RWPE2 (cell line): ENCODE results near the gene LRRC7.
A peak's percentile ranks its signal among the peaks of the same experiment; 100 is the strongest.

Source experiments
- ATAC-seq: fragments of 200-7000 bp; cut with Tn5 transposase; 3 replicates; pipeline ENCODE4 v1.9.1; 2021; ENCODE audit warnings: low read depth
- DNase-seq: peaks from one replicate; pipeline ENCODE4 v3.0.0-alpha.2; 2020; ENCODE audit warnings: low spot score
- H3K27ac ChIP-seq: fragments of 450-650 bp; 2 replicates; pipeline ENCODE4 v1.5.1; 2017; ENCODE audit warnings: mild to moderate bottlenecking; ENCODE audit not compliant: poor library complexity, severe bottlenecking
- H3K27me3 ChIP-seq: fragments of 250-450 bp; sonication (Bioruptor Pico); 2 replicates; pipeline ENCODE4 v1.5.1; 2021; ENCODE audit warnings: mild to moderate bottlenecking, moderate library complexity; ENCODE audit not compliant: insufficient read depth, poor library complexity, severe bottlenecking
- H3K36me3 ChIP-seq: fragments of 250-450 bp; sonication (Bioruptor Pico); 2 replicates; pipeline ENCODE4 v1.5.1; 2020; ENCODE audit warnings: low read depth, mild to moderate bottlenecking, moderate library complexity
- H3K4me1 ChIP-seq: fragments of 250-450 bp; sonication (Bioruptor Pico); 2 replicates; pipeline ENCODE4 v1.5.1; 2021; ENCODE audit warnings: mild to moderate bottlenecking, moderate library complexity; ENCODE audit not compliant: insufficient read depth, poor library complexity, severe bottlenecking
- H3K4me3 ChIP-seq: fragments of 250-450 bp; sonication (Bioruptor Pico); 2 replicates; pipeline ENCODE4 v1.5.1; 2021; ENCODE audit warnings: mild to moderate bottlenecking, moderate library complexity; ENCODE audit not compliant: severe bottlenecking
- H3K9me3 ChIP-seq: fragments of 250-450 bp; sonication (Bioruptor Pico); 2 replicates; pipeline ENCODE4 v1.5.1; 2021; ENCODE audit warnings: mild to moderate bottlenecking, moderate library complexity; ENCODE audit not compliant: severe bottlenecking
- TF ChIP-seq, protein P1 (sequence below): fragments of 450-650 bp; IDR thresholded peaks from one replicate; pipeline ENCODE4 v1.5.1; 2017; ENCODE audit warnings: mild to moderate bottlenecking, moderate library complexity; ENCODE audit not compliant: poor library complexity, severe bottlenecking

Gene LRRC7

GRCh38 chr1:69697340-69697739, 129.6 kb downstream of the LRRC7 start:
- H3K27ac ChIP-seq, result no peak overlapping the region
- ATAC-seq (no peak), DNase-seq (no peak)
- TF ChIP-seq, protein P1, sequence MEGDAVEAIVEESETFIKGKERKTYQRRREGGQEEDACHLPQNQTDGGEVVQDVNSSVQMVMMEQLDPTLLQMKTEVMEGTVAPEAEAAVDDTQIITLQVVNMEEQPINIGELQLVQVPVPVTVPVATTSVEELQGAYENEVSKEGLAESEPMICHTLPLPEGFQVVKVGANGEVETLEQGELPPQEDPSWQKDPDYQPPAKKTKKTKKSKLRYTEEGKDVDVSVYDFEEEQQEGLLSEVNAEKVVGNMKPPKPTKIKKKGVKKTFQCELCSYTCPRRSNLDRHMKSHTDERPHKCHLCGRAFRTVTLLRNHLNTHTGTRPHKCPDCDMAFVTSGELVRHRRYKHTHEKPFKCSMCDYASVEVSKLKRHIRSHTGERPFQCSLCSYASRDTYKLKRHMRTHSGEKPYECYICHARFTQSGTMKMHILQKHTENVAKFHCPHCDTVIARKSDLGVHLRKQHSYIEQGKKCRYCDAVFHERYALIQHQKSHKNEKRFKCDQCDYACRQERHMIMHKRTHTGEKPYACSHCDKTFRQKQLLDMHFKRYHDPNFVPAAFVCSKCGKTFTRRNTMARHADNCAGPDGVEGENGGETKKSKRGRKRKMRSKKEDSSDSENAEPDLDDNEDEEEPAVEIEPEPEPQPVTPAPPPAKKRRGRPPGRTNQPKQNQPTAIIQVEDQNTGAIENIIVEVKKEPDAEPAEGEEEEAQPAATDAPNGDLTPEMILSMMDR, result no peak
- peaks cover 13% of the 10 kb centered on the region for H3K4me1 ChIP-seq
- H3K9me3 ChIP-seq, result no peaks in the 10 kb centered on the region
- H3K36me3 ChIP-seq, result no peaks in the 10 kb centered on the region
- H3K27me3 ChIP-seq, result no peaks in the 10 kb centered on the region
- H3K4me3 ChIP-seq, result no peak overlapping the region

DNA sequence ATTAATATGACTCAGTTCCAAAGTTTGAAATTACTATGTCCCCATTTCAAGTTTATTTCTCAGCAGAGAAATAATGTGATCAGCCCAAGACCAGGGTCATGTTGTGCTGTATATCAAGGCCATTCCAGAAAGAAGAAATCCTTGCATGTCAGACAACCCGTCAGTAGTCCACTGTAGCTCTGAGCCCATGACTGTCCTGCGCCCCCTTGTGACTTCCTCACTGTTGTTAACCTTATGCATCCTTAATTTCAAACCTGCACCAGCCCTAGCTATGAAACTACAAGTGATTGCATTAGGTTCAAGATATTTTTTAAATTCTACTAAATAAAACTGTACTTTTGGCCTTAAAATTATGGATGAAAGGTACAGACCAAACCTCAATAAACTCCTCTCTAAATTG, 133.0 kb downstream of the LRRC7 start:
- Histone ChIP-seq H3K27me3 (no peaks in the 10 kb centered on the region), H3K27ac (no peak overlapping the region), H3K9me3 (no peaks in the 10 kb centered on the region), H3K36me3 (no peaks in the 10 kb centered on the region), H3K4me1 (peaks cover 9% of the 10 kb centered on the region), H3K4me3 (no peak overlapping the region)
- ATAC-seq (peak; percentile 21; the same call in 1 of the 3 replicates), DNase-seq (no peak)
- TF ChIP-seq, protein P1, result no peak

DNA sequence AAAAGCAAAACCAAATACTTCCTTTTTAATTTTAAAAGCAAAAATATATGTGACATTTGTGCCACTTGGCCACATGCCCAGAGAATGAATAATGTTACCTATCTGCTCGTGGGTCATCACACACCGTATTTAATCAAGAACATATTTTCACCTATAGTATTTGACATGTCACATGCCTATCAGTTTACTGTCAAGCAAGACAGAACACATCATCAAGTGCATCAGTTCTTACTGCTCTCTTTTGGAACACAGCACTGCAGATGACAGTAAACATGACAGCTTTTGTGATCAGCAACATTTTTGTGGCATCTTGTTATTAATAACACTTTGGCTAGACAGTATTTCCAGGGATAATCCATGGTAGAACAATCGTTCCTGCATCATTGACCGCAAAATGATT, 134.4 kb downstream of the LRRC7 start:
- H3K4me1 ChIP-seq, result peaks cover 9% of the 10 kb centered on the region
- TF ChIP-seq, protein P1, result no peak
- no peaks in the 10 kb centered on the region for H3K27me3 ChIP-seq
- ATAC-seq (peak; percentile 52; the same call in 1 of the 3 replicates), DNase-seq (no peak)
- H3K9me3 ChIP-seq, result no peaks in the 10 kb centered on the region
- no peak overlapping the region for H3K4me3 ChIP-seq
- H3K27ac ChIP-seq, result no peak overlapping the region
- H3K36me3 ChIP-seq, result no peaks in the 10 kb centered on the region

GRCh38 chr1:69706473-69706872, 138.8 kb downstream of the LRRC7 start:
- Histone ChIP-seq H3K4me3 (no peak overlapping the region), H3K36me3 (no peaks in the 10 kb centered on the region), H3K27ac (no peak overlapping the region), H3K4me1 (peaks cover 9% of the 10 kb centered on the region), H3K9me3 (no peaks in the 10 kb centered on the region), H3K27me3 (no peaks in the 10 kb centered on the region)
- ATAC-seq, result no peak
- DNase-seq, result no peak
- TF ChIP-seq, protein P1, result no peak

DNA sequence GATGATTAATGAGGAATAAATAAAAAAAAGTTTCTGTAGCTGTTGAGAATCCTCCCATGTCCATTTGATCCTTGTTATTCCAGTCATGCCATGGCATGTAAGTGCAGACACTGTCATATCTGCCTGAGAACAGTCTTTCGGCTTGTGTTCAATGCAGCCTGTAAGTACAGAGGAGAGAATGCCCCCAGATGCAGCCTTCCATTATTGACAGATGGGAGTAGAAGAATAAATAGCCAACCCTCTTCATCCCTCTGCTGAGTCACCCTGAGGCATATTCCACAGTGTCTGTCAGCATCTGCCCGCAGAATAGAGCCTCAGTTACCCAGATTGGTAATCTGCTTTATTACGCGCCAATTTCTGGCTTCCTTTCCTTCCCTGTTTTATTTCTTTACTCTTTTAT, 139.4 kb downstream of the LRRC7 start:
- TF ChIP-seq, protein P1, result no peak
- no peak for DNase-seq

More for the DNA sequence above, 139.4 kb downstream of the LRRC7 start:
- Histone ChIP-seq H3K27ac (no peak overlapping the region), H3K4me3 (no peak overlapping the region), H3K4me1 (peaks cover 4% of the 10 kb centered on the region), H3K36me3 (no peaks in the 10 kb centered on the region), H3K27me3 (no peaks in the 10 kb centered on the region), H3K9me3 (no peaks in the 10 kb centered on the region)
- no peak for ATAC-seq
